Fibroblast of pulmonary artery (primary cell): ENCODE measurements around the gene SELENOP.

Experiments used
- DNase-seq: peaks from one replicate; pipeline ENCODE4 v3.0.0-alpha.2; 2010; ENCODE audit warnings: low read depth
- H3K4me3 ChIP-seq: replicated peaks from 2 replicates; pipeline ENCODE4 v1.5.1; 2011; ENCODE audit warnings: low read depth, mild to moderate bottlenecking, control low read depth, low read length, moderate library complexity
- TF ChIP-seq, protein P1 (sequence below): IDR thresholded peaks from 2 replicates; pipeline ENCODE4 v1.5.1; 2011; ENCODE audit warnings: mild to moderate bottlenecking, control low read depth, low read length, inconsistent platforms; ENCODE audit errors: missing control alignments

Gene SELENOP, protein sequence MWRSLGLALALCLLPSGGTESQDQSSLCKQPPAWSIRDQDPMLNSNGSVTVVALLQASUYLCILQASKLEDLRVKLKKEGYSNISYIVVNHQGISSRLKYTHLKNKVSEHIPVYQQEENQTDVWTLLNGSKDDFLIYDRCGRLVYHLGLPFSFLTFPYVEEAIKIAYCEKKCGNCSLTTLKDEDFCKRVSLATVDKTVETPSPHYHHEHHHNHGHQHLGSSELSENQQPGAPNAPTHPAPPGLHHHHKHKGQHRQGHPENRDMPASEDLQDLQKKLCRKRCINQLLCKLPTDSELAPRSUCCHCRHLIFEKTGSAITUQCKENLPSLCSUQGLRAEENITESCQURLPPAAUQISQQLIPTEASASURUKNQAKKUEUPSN

DNA sequence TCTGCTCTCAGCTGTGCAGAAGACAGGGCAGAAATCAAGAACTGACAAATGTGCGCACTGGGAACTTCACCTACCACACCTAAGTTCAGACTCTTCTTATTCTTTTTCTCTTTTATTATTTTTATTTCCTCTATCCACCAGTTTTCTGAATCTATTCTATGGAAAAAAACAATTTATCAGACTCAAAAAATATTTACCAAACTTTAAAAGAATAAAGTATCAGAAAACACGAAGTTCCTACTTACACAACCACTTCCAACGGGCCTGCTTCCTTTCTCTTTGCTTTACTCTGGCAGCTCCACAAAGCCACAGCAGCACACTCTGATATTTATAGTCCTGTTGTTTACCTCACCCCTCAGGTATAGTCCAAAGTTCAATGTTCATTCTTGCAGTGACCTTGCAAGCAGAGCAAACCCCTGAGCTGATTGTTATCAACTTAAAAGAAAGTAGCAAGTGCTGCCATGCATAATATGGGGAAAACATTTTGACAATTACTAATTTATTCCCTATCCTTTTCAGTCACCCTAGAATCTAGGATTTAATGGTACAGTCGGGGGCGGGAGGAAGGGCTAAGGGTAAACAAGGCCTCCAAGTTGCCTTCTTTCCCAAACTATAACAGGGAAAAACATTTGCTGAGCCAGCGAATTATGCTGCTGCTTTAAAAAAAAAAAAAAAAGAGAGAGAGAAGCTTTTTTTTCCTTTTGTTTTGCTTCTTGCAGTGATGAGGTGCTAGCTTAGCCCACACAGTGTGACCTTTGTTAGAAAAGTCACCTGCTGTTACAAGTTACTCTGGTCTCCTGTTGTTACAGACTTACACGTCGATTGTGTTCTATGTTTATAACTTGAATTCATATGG, at the start of gene SELENOP:
TSS of gene SELENOP (minus strand) at position 302 of the 856 bp plus-strand sequence. CDS start 3,539 bp downstream, outside the sequence.
- TF ChIP-seq, protein P1, sequence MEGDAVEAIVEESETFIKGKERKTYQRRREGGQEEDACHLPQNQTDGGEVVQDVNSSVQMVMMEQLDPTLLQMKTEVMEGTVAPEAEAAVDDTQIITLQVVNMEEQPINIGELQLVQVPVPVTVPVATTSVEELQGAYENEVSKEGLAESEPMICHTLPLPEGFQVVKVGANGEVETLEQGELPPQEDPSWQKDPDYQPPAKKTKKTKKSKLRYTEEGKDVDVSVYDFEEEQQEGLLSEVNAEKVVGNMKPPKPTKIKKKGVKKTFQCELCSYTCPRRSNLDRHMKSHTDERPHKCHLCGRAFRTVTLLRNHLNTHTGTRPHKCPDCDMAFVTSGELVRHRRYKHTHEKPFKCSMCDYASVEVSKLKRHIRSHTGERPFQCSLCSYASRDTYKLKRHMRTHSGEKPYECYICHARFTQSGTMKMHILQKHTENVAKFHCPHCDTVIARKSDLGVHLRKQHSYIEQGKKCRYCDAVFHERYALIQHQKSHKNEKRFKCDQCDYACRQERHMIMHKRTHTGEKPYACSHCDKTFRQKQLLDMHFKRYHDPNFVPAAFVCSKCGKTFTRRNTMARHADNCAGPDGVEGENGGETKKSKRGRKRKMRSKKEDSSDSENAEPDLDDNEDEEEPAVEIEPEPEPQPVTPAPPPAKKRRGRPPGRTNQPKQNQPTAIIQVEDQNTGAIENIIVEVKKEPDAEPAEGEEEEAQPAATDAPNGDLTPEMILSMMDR = no peak
- DNase-seq = peak; percentile 70
- H3K4me3 ChIP-seq = peak within 1 kb of the TSS; percentile 46

DNA sequence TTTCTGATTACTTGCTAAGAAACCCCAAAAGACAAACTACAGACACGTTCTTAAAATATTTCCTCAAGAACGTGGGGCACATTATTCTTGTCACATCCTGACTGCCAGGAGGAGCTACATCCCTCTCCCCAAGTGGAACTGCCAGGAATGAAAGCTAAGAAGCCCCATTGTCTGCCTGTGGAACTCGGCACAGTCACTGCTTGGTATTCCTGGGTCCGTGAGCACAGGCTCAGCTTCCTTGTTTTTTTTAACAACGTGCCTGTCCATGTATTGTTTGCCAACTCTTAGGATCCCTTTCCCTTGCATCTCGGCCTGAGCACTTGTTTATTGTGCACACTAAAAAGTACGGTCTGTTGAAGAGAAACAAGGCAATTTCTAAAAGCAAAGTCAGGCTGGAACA, 47.0 kb upstream of the SELENOP start:
- TF ChIP-seq, protein P1 = no peak
- no peak overlapping the region for H3K4me3 ChIP-seq
- no peak for DNase-seq

DNA sequence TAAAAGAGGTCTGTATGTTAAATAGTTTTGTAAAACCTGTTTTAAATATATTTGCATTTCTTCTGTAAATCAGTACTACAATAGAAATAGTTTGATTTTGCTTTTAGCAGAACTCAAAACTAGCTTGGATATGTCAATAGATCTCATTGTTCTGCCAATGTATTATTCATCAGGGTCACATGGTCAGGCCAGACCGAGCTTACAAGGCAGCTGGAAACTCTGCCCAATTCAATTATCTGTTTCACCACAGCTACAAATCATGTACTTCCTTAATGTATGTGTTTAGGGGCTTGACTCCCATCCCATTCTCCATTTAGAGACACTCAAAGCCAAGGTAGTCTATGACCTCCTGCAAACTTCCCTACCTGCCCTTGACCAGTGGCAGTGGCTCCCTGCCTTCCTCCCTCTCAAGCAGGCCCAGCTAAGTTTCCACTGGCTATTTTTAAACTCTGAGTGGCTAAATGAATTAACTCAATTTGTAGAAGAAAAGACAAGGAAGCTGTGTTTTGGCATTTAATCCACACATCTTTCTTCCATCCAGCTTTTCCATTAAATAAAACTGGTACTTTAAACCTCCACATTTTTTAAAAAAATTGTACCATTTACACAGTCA, 46.4 kb upstream of the SELENOP start:
- H3K4me3 ChIP-seq = no peak overlapping the region
- TF ChIP-seq, protein P1 = no peak
- peak; percentile 7 for DNase-seq

DNA sequence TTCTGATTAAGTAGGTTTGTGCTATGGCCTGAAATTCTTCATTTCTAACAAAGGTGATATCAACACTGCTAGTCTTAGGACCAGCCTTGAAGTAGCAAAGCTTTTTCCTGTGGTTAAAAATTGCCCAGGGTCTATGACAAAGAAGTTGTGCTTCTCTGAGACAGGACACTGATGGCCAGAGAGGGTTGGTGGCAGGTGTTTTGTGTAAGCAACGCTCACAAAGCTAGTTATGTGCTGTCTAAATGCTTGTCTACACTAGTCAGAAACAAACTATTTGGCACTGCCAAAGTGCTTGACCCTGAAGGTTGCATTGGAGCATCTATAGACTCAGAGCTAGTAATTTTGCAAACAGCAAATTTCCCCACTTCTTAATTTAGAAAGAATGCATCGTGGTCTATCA, 44.1 kb upstream of the SELENOP start:
- TF ChIP-seq, protein P1 = no peak
- no peak overlapping the region for H3K4me3 ChIP-seq
- DNase-seq = no peak

DNA sequence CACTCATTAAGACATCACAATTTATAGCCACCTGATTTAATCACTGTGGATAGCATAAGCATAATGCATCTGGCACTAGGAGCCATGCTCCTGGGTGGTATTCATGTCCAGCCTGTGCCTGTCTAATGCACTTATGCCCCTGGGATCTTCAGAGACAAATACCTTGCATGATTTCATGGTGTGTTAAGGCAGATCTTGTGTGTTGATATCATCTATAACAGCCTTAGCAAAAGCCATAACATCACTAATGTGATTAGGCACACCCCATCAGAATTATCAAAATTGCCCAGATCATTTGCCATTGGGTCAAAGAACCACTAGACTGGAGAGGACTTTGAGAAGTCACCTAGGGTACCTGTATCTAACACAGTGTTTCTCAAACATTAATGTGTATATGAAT, 43.7 kb upstream of the SELENOP start:
- no peak for DNase-seq
- H3K4me3 ChIP-seq = no peak overlapping the region
- TF ChIP-seq, protein P1 = no peak

DNA sequence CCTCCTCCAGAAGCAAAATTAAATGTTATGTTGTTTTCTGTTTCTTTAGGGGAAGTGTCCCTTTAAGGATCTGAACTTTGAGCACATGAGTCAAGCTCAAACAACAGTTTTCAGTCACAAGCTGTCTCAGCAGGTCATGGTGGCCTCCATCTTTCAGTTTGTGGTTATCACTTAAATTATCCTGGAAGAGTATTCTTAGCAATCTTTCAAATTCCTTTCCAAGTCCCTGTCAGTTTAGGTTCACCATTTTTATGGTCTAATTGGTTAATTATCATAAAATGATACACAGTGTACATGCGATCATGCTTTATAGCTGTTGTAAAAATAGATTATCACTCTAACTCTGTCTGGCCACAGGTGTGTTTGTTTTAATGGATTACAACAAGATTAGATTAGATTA, 43.1 kb upstream of the SELENOP start:
- H3K4me3 ChIP-seq = no peak overlapping the region
- TF ChIP-seq, protein P1 = no peak
- DNase-seq = no peak
